HEK293 (cell line): ENCODE data around the gene SEMA6A.

Experiments
- CTCF ChIA-PET: fragments of 350-600 bp; formaldehyde crosslinking; extraction: SDS; loops from one replicate; lab custom pipeline; 2021; ENCODE audit warnings: antibody characterized with exemption; lab: Yijun Ruan, JAX
- POLR2A ChIA-PET: fragments of 300-600 bp; formaldehyde crosslinking; extraction: SDS; loops from one replicate; lab custom pipeline; 2020; ENCODE audit warnings: antibody characterized with exemption, inconsistent platforms; lab: Yijun Ruan, JAX
- H3K27ac ChIP-seq: fragments of 200-500 bp; sonication (Bioruptor generic); 2 replicates; pipeline ENCODE4 v1.5.1; 2014; ENCODE audit warnings: low read depth, low read length, control low read depth, inconsistent platforms; ENCODE audit errors: extremely low read depth
- H3K36me3 ChIP-seq, 2 experiments: fragments of 200-500 bp in 1 of 2; sonication (Bioruptor generic) in 1 of 2; 1 replicate in 1 of 2; 2 replicates in 1 of 2; pipeline ENCODE4 v1.5.1; 2014 to 2017; ENCODE audit warnings: inconsistent platforms in 2 of 2, low read length in 2 of 2; ENCODE audit not compliant: control insufficient read depth in 2 of 2, insufficient read depth in 1 of 2
- H3K4me1 ChIP-seq: fragments of 200-500 bp; sonication (Bioruptor generic); 2 replicates; pipeline ENCODE4 v1.5.1; 2014; ENCODE audit warnings: mild to moderate bottlenecking, low read length, inconsistent platforms; ENCODE audit not compliant: control insufficient read depth, insufficient read depth
- H3K4me3 ChIP-seq: 2 replicates; pipeline ENCODE4 v1.5.1; 2011; ENCODE audit warnings: low read depth, mild to moderate bottlenecking, control low read depth, low read length, moderate library complexity
- H3K9me3 ChIP-seq: fragments of 200-500 bp; sonication (Bioruptor generic); 2 replicates; pipeline ENCODE4 v1.5.1; 2014; ENCODE audit warnings: low read depth, low read length, inconsistent platforms; ENCODE audit not compliant: control insufficient read depth, insufficient read depth
- BCL6B ChIP-seq: fragments of 450-650 bp; formaldehyde crosslinking; IDR thresholded peaks from 2 replicates; pipeline ENCODE4 v1.5.1; 2017; ENCODE audit warnings: missing biosample characterization, missing genetic modification characterization
- GLIS1 ChIP-seq: fragments of 450-650 bp; formaldehyde crosslinking; IDR thresholded peaks from 2 replicates; pipeline ENCODE4 v1.5.1; 2016; ENCODE audit warnings: missing biosample characterization, missing genetic modification characterization
- SCRT1 ChIP-seq: fragments of 450-650 bp; formaldehyde crosslinking; IDR thresholded peaks from 2 replicates; pipeline ENCODE4 v1.5.1; 2016; ENCODE audit warnings: missing biosample characterization, missing genetic modification characterization, borderline replicate concordance
- ZBTB1 ChIP-seq: fragments of 450-650 bp; formaldehyde crosslinking; IDR thresholded peaks from 2 replicates; pipeline ENCODE4 v1.5.1; 2016; ENCODE audit warnings: missing biosample characterization, missing genetic modification characterization
- ZBTB48 ChIP-seq: fragments of 450-650 bp; formaldehyde crosslinking; IDR thresholded peaks from 2 replicates; pipeline ENCODE4 v1.5.1; 2016; ENCODE audit warnings: missing biosample characterization, missing genetic modification characterization
- ZBTB8A ChIP-seq: fragments of 450-650 bp; formaldehyde crosslinking; IDR thresholded peaks from 2 replicates; pipeline ENCODE4 v1.5.1; 2016; ENCODE audit warnings: missing biosample characterization, missing genetic modification characterization
- ZFP69B ChIP-seq: fragments of 450-650 bp; formaldehyde crosslinking; IDR thresholded peaks from 2 replicates; pipeline ENCODE4 v1.5.1; 2016; ENCODE audit warnings: missing biosample characterization, missing genetic modification characterization
- ZIC2 ChIP-seq: fragments of 450-650 bp; formaldehyde crosslinking; IDR thresholded peaks from 2 replicates; pipeline ENCODE4 v1.5.1; 2016; ENCODE audit warnings: missing biosample characterization, missing genetic modification characterization
- ZNF140 ChIP-seq: fragments of 450-650 bp; formaldehyde crosslinking; IDR thresholded peaks from 2 replicates; pipeline ENCODE4 v1.5.1; 2016; ENCODE audit warnings: missing biosample characterization, missing genetic modification characterization
- ZNF23 ChIP-seq: fragments of 450-650 bp; formaldehyde crosslinking; IDR thresholded peaks from 2 replicates; pipeline ENCODE4 v1.5.1; 2016; ENCODE audit warnings: missing biosample characterization, missing genetic modification characterization, borderline replicate concordance
- ZNF26 ChIP-seq: fragments of 450-650 bp; formaldehyde crosslinking; IDR thresholded peaks from 2 replicates; pipeline ENCODE4 v1.5.1; 2016; ENCODE audit warnings: missing biosample characterization, missing genetic modification characterization
- ZNF366 ChIP-seq: fragments of 450-650 bp; formaldehyde crosslinking; conservative IDR thresholded peaks from 2 replicates; pipeline ENCODE4 v1.5.1; 2016; ENCODE audit warnings: missing biosample characterization, missing genetic modification characterization
- ZNF48 ChIP-seq: fragments of 450-650 bp; formaldehyde crosslinking; IDR thresholded peaks from 2 replicates; pipeline ENCODE4 v1.5.1; 2016; ENCODE audit warnings: missing biosample characterization, missing genetic modification characterization
- ZNF514 ChIP-seq: fragments of 450-650 bp; formaldehyde crosslinking; IDR thresholded peaks from 2 replicates; pipeline ENCODE4 v1.5.1; 2016; ENCODE audit warnings: missing biosample characterization, missing genetic modification characterization
- ZNF561 ChIP-seq: fragments of 450-650 bp; IDR thresholded peaks from 2 replicates; pipeline ENCODE4 v1.5.1; 2018; ENCODE audit warnings: missing biosample characterization, missing genetic modification characterization, borderline replicate concordance
- ZNF600 ChIP-seq: fragments of 450-650 bp; formaldehyde crosslinking; IDR thresholded peaks from 2 replicates; pipeline ENCODE4 v1.5.1; 2016; ENCODE audit warnings: missing biosample characterization, missing genetic modification characterization
- ZNF626 ChIP-seq: fragments of 450-650 bp; sonication (Bioruptor Pico); formaldehyde crosslinking; IDR thresholded peaks from 2 replicates; pipeline ENCODE4 v1.5.1; 2018; ENCODE audit warnings: missing biosample characterization, missing genetic modification characterization, inconsistent platforms
- ZNF701 ChIP-seq: fragments of 450-650 bp; formaldehyde crosslinking; IDR thresholded peaks from 2 replicates; pipeline ENCODE4 v1.5.1; 2016; ENCODE audit warnings: missing biosample characterization, missing genetic modification characterization
- ZNF791 ChIP-seq: fragments of 450-650 bp; formaldehyde crosslinking; IDR thresholded peaks from 2 replicates; pipeline ENCODE4 v1.5.1; 2016; ENCODE audit warnings: missing biosample characterization, missing genetic modification characterization
- ZSCAN30 ChIP-seq: fragments of 450-650 bp; IDR thresholded peaks from 2 replicates; pipeline ENCODE4 v1.5.1; 2018; ENCODE audit warnings: missing biosample characterization, mild to moderate bottlenecking, missing genetic modification characterization, moderate library complexity
- TF ChIP-seq, protein P1 (sequence below): fragments of 450-650 bp; formaldehyde crosslinking; IDR thresholded peaks from 2 replicates; pipeline ENCODE4 v1.5.1; 2017; ENCODE audit warnings: missing biosample characterization, missing genetic modification characterization

Gene SEMA6A

GRCh38 chr5:116396476-116397099 lies 178.0 kb downstream of the SEMA6A start:
- no peak for TF ChIP-seq ZBTB8A
- Histone ChIP-seq H3K36me3 (no peaks in the 10 kb centered on the region), H3K9me3 (no peaks in the 10 kb centered on the region), H3K4me1 (no peaks in the 10 kb centered on the region), H3K27ac (no peak overlapping the region), H3K4me3 (no peak overlapping the region)
- ChIA-PET CTCF (no interaction called here), POLR2A (no interaction called here)

- Histone ChIP-seq H3K36me3 (no peaks in the 10 kb centered on the region), H3K4me1 (no peaks in the 10 kb centered on the region), H3K4me3 (no peak overlapping the region), H3K27ac (no peak overlapping the region), H3K9me3 (no peaks in the 10 kb centered on the region)
- TF ChIP-seq ZNF23 (tag by site-specific recombination) (no peak), ZNF514 (tag by site-specific recombination) (no peak), ZNF626 (tag by site-specific recombination) (no peak), ZBTB48 (tag by site-specific recombination) (no peak), ZNF366 (no peak), ZFP69B (tag by site-specific recombination) (no peak), GLIS1 (tag by site-specific recombination) (no peak), ZNF26 (tag by site-specific recombination) (no peak), ZSCAN30 (no peak), ZNF48 (no peak), BCL6B (tag by site-specific recombination) (no peak), ZNF701 (tag by site-specific recombination) (no peak), ZNF561 (tag by site-specific recombination) (no peak), ZNF140 (tag by site-specific recombination) (no peak), SCRT1 (tag by site-specific recombination) (no peak), ZNF791 (tag by site-specific recombination) (no peak)
- TF ChIP-seq, protein P1, sequence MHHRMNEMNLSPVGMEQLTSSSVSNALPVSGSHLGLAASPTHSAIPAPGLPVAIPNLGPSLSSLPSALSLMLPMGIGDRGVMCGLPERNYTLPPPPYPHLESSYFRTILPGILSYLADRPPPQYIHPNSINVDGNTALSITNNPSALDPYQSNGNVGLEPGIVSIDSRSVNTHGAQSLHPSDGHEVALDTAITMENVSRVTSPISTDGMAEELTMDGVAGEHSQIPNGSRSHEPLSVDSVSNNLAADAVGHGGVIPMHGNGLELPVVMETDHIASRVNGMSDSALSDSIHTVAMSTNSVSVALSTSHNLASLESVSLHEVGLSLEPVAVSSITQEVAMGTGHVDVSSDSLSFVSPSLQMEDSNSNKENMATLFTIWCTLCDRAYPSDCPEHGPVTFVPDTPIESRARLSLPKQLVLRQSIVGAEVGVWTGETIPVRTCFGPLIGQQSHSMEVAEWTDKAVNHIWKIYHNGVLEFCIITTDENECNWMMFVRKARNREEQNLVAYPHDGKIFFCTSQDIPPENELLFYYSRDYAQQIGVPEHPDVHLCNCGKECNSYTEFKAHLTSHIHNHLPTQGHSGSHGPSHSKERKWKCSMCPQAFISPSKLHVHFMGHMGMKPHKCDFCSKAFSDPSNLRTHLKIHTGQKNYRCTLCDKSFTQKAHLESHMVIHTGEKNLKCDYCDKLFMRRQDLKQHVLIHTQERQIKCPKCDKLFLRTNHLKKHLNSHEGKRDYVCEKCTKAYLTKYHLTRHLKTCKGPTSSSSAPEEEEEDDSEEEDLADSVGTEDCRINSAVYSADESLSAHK: no peak
- ChIA-PET CTCF (no interaction called here), POLR2A (no interaction called here)
These were observed 178.9 kb downstream of the SEMA6A start for GRCh38 chr5:116395631-116396203.

- H3K27ac ChIP-seq: no peak overlapping the region
- no peak for TF ChIP-seq ZBTB1 (tag by site-specific recombination)
- TF ChIP-seq ZIC2 (tag by site-specific recombination): peak; percentile 65
- no peak for TF ChIP-seq ZBTB48 (tag by site-specific recombination)
- no peak for TF ChIP-seq ZNF600 (tag by site-specific recombination)
- ChIA-PET POLR2A (no interaction called here), CTCF (no interaction called here)
- H3K4me3 ChIP-seq: no peak overlapping the region
- no peaks in the 10 kb centered on the region for H3K9me3 ChIP-seq
- no peaks in the 10 kb centered on the region for H3K4me1 ChIP-seq
- no peaks in the 10 kb centered on the region for H3K36me3 ChIP-seq
These were observed 179.4 kb downstream of the SEMA6A start for GRCh38 chr5:116395226-116395625.
